Nephron (organoid): ENCODE measurements around the gene KIF26A.
A peak's percentile ranks its signal among the peaks of the same experiment; 100 is the strongest.

Source experiments
- H3K27ac Mint-ChIP-seq, 3 experiments: 2 replicates each; pipeline ENCODE4 v1.8.0; 2020; ENCODE audit warnings: mixed read lengths in 3 of 3, mild to moderate bottlenecking in 2 of 3, moderate library complexity in 1 of 3
- H3K27me3 Mint-ChIP-seq: 2 replicates; pipeline ENCODE4 v1.8.0; 2021; ENCODE audit warnings: low read depth, mild to moderate bottlenecking, moderate library complexity, mixed read lengths
- H3K36me3 Mint-ChIP-seq: 2 replicates; pipeline ENCODE4 v1.8.0; 2020; ENCODE audit warnings: low read depth, mixed read lengths
- H3K4me1 Mint-ChIP-seq: 2 replicates; pipeline ENCODE4 v1.8.0; 2020; ENCODE audit warnings: mixed read lengths
- H3K4me3 Mint-ChIP-seq, 3 experiments: 2 replicates each; pipeline ENCODE4 v1.8.0; 2020; ENCODE audit warnings: mild to moderate bottlenecking in 3 of 3, mixed read lengths in 3 of 3, moderate library complexity in 2 of 3
- H3K9me3 Mint-ChIP-seq: 2 replicates; pipeline ENCODE4 v1.8.0; 2020; ENCODE audit warnings: mixed read lengths
- CTCF ChIP-seq, 3 experiments: fragments of 200-600 bp; sonication (generic); IDR thresholded peaks; one replicate each; pipeline ENCODE4 v1.5.0; 2021; ENCODE audit warnings: antibody characterized with exemption in 3 of 3; ENCODE audit not compliant: unreplicated experiment in 3 of 3

KIF26A gene

GRCh38 chr14:104123879-104124278 is 14.5 kb upstream of the KIF26A start:
- H3K27me3 Mint-ChIP-seq = peaks cover 54% of the 10 kb centered on the region
- no peak for TF ChIP-seq CTCF (IDR thresholded peaks at IDR 0.05; ENCODE audit: unreplicated experiment in 3 of 3)
- no peak overlapping the region for H3K27ac Mint-ChIP-seq
- peaks cover 32% of the 10 kb centered on the region for H3K9me3 Mint-ChIP-seq
- H3K36me3 Mint-ChIP-seq = no peaks in the 10 kb centered on the region
- H3K4me3 Mint-ChIP-seq = no peak overlapping the region
- no peaks in the 10 kb centered on the region for H3K4me1 Mint-ChIP-seq

GRCh38 chr14:104125011-104125410 is 13.4 kb upstream of the KIF26A start:
- Mint-ChIP-seq H3K4me1 (no peaks in the 10 kb centered on the region), H3K36me3 (no peaks in the 10 kb centered on the region), H3K4me3 (no peak overlapping the region), H3K27ac (no peak overlapping the region), H3K27me3 (peaks cover 50% of the 10 kb centered on the region), H3K9me3 (peaks cover 39% of the 10 kb centered on the region)
- no peak for TF ChIP-seq CTCF (IDR thresholded peaks at IDR 0.05; ENCODE audit: unreplicated experiment in 3 of 3)

- no peak for TF ChIP-seq CTCF (IDR thresholded peaks at IDR 0.05; ENCODE audit: unreplicated experiment in 3 of 3)
- no peak overlapping the region for H3K4me3 Mint-ChIP-seq
- no peaks in the 10 kb centered on the region for H3K36me3 Mint-ChIP-seq
- H3K27ac Mint-ChIP-seq = no peak overlapping the region
- H3K9me3 Mint-ChIP-seq = peaks cover 47% of the 10 kb centered on the region
- no peaks in the 10 kb centered on the region for H3K4me1 Mint-ChIP-seq
- H3K27me3 Mint-ChIP-seq = peaks cover 48% of the 10 kb centered on the region
Measured at GRCh38 chr14:104126753-104127152, 11.6 kb upstream of the KIF26A start.

GRCh38 chr14:104128981-104129380 is 9.4 kb upstream of the KIF26A start:
- peaks cover 53% of the 10 kb centered on the region for H3K27me3 Mint-ChIP-seq
- H3K27ac Mint-ChIP-seq = no peak overlapping the region
- H3K9me3 Mint-ChIP-seq = peaks cover 43% of the 10 kb centered on the region
- H3K4me3 Mint-ChIP-seq = no peak overlapping the region
- no peaks in the 10 kb centered on the region for H3K4me1 Mint-ChIP-seq
- no peak for TF ChIP-seq CTCF (IDR thresholded peaks at IDR 0.05; ENCODE audit: unreplicated experiment in 3 of 3)
- H3K36me3 Mint-ChIP-seq = no peaks in the 10 kb centered on the region

- Mint-ChIP-seq H3K27me3 (peaks cover 58% of the 10 kb centered on the region), H3K9me3 (peaks cover 38% of the 10 kb centered on the region), H3K4me1 (no peaks in the 10 kb centered on the region), H3K27ac (no peak overlapping the region), H3K4me3 (no peak overlapping the region), H3K36me3 (no peaks in the 10 kb centered on the region)
- TF ChIP-seq CTCF (IDR thresholded peaks at IDR 0.05; ENCODE audit: unreplicated experiment in 3 of 3) = no peak
Measured at GRCh38 chr14:104129556-104129955, 8.8 kb upstream of the KIF26A start.

- no peaks in the 10 kb centered on the region for H3K4me1 Mint-ChIP-seq
- no peak overlapping the region for H3K4me3 Mint-ChIP-seq
- H3K9me3 Mint-ChIP-seq = peaks cover 33% of the 10 kb centered on the region
- peaks cover 67% of the 10 kb centered on the region for H3K27me3 Mint-ChIP-seq
- no peaks in the 10 kb centered on the region for H3K36me3 Mint-ChIP-seq
- no peak overlapping the region for H3K27ac Mint-ChIP-seq
- peak; percentile 59 to 63 (median 61) for TF ChIP-seq CTCF (IDR thresholded peaks at IDR 0.05; ENCODE audit: unreplicated experiment in 3 of 3)
Measured at GRCh38 chr14:104130974-104131651, 7.3 kb upstream of the KIF26A start.
